ENCODE results near the gene AUTS2.

AUTS2 gene

DNA sequence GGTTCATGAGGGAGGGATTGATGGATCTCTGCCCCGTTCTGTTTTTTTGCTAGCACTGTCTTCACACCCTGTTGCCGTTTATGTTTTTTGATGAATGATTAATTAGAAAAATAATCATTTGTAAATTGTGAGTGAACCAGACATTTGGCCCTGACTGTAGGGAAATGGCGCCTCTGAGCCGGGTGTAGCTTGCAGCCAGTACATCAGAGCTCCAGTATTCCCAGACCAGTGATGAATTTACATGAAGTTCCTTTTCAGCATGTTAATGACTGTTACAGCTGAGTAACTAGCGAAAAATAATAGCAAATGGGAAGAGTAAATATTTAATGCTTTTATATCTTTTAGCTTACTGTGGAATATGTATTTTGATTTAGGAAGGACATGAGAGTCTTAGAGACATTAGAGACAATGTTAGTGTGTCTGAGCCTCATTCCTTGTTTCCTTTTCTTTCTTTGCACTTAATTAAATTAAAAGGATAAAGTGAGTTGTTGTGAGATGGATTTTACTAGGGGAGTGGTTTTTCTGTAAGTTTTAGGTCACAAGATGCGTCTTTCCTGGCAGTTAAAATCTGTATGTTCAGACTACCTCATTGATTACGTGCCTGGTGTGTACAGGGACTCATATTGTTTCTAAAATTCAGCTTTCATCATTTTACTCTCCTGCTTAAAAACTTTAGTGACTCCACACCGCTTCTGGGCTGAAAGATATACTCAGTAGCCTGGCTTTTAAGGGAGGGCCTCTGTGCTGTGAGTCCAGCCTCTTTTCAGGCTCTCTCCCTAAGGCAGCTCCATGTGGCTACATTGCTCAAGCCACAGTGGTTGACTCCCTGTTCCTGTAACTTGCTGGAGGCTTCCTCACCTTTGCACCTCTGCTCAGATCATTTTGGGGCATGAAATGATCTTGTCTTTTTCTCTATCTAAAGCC is 86.4 kb downstream of the AUTS2 start:
- H3K27me3 ChIP-seq (ENCODE audit: insufficient read depth, low read depth, severe bottlenecking): no peaks in the 10 kb centered on the region
- no peak for DNase-seq
- no peak overlapping the region for H3K4me3 ChIP-seq (ENCODE audit: low read depth, low read length)
- TF ChIP-seq, protein P1, sequence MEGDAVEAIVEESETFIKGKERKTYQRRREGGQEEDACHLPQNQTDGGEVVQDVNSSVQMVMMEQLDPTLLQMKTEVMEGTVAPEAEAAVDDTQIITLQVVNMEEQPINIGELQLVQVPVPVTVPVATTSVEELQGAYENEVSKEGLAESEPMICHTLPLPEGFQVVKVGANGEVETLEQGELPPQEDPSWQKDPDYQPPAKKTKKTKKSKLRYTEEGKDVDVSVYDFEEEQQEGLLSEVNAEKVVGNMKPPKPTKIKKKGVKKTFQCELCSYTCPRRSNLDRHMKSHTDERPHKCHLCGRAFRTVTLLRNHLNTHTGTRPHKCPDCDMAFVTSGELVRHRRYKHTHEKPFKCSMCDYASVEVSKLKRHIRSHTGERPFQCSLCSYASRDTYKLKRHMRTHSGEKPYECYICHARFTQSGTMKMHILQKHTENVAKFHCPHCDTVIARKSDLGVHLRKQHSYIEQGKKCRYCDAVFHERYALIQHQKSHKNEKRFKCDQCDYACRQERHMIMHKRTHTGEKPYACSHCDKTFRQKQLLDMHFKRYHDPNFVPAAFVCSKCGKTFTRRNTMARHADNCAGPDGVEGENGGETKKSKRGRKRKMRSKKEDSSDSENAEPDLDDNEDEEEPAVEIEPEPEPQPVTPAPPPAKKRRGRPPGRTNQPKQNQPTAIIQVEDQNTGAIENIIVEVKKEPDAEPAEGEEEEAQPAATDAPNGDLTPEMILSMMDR (IDR thresholded peaks at IDR 0.05; ENCODE audit: low read depth, low read length): no peak
- no peak overlapping the region for H3K27ac ChIP-seq
- H3K9me3 ChIP-seq (ENCODE audit: severe bottlenecking): no peaks in the 10 kb centered on the region
- no peaks in the 10 kb centered on the region for H3K36me3 ChIP-seq

DNA sequence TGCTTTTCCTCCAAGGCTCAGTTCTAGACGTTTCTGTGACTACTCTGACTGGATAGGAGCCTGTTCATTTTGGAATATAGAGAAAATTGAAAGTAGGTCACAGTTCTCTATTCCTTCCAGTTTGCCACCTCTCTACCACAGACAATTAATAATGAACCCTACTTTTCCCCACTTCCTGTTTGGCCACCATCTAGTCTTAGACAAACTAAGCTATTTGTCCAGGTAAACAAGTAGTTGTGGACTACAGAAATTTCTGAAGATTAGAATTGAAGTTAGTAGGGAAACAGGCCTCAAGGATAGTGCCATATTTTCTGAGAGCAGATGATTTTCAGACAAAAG is 87.0 kb downstream of the AUTS2 start:
- no peak for DNase-seq
- Histone ChIP-seq H3K9me3 (ENCODE audit: severe bottlenecking) (no peaks in the 10 kb centered on the region), H3K4me3 (ENCODE audit: low read depth, low read length) (no peak overlapping the region), H3K36me3 (no peaks in the 10 kb centered on the region), H3K27me3 (ENCODE audit: insufficient read depth, low read depth, severe bottlenecking) (no peaks in the 10 kb centered on the region), H3K27ac (no peak overlapping the region)
- TF ChIP-seq, protein P1 (IDR thresholded peaks at IDR 0.05; ENCODE audit: low read depth, low read length): no peak

DNA sequence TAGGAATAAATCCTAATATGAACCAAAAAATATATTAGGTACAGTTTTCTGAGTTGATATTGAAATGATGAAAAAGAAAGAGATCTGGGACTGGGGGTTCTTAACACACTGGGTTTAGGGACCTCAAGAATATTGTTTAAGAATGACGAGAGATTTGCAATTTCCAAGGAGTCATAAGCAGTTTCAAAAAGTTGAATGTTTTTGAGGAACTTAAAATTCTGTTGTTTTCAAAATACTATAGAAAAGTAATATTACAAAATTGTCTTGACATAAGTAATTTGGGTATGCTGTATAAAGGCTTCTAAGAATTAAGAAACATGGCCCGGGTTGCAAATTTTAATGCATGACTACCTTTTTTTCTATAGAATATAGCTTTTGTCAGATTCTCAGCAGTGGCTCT is 88.1 kb downstream of the AUTS2 start:
- Histone ChIP-seq H3K27ac (no peak overlapping the region), H3K9me3 (ENCODE audit: severe bottlenecking) (no peaks in the 10 kb centered on the region)
- TF ChIP-seq, protein P1 (IDR thresholded peaks at IDR 0.05; ENCODE audit: low read depth, low read length): no peak

DNA sequence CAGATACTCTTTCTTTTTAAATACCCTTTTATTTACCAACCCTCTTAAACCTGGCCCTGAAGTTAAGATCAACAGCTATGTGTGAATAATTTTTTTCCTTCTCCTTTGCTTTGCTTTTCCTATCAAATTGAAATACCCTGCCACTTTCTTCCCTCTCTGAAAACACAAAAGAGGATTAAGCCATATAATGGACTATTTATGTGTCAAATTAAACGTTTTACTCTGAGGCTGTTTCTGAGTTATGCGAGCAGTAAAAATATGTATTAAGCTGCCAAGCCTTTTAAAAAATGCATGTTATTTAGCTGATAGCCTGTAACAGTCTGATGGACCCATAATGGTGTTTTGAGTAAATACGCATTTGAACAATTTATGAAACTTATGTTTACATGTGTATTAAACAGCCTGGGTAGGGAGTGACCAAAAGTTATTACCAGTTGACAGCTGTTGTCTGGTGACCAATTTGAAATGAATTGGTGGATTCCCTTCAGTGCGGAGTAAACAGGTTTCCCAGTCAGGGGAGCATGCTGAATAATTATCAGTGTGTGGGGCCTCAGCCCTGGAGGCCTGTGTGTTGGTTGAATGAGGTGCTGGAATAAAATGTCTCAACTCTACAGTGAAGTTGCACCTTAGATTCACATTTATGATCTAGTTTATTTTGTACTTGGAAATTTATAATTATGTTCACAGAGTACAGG is 89.6 kb downstream of the AUTS2 start:
- no peak for DNase-seq
- TF ChIP-seq, protein P1 (IDR thresholded peaks at IDR 0.05; ENCODE audit: low read depth, low read length): no peak
- Histone ChIP-seq H3K4me3 (ENCODE audit: low read depth, low read length) (no peak overlapping the region), H3K9me3 (ENCODE audit: severe bottlenecking) (no peaks in the 10 kb centered on the region), H3K27ac (no peak overlapping the region), H3K27me3 (ENCODE audit: insufficient read depth, low read depth, severe bottlenecking) (no peaks in the 10 kb centered on the region), H3K36me3 (no peaks in the 10 kb centered on the region)

More for the DNA sequence above, 88.1 kb downstream of the AUTS2 start:
- no peak for DNase-seq
- no peaks in the 10 kb centered on the region for H3K27me3 ChIP-seq (ENCODE audit: insufficient read depth, low read depth, severe bottlenecking)
- H3K36me3 ChIP-seq: no peaks in the 10 kb centered on the region
- H3K4me3 ChIP-seq (ENCODE audit: low read depth, low read length): no peak overlapping the region

DNA sequence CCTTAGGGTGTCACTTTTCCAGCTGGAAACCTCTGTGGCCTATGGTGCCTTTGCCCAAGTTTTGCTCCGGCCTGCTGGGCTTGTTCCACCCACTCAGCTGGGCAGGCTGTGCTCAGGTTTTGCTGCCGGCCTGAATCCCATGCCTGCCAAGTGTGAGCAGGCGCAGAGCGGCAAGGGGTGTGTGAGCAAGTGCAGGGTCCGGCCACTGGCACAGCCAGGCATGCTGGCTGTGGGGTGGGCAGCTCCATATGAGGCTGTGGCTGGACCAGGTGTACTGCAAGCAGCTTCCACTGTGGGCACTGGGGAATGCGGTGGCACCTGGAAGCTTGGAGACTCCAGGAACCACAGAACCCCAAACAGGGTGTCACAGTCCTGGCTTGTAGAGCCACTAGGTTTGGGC is 92.1 kb downstream of the AUTS2 start:
- H3K36me3 ChIP-seq: no peaks in the 10 kb centered on the region
- no peak overlapping the region for H3K4me3 ChIP-seq (ENCODE audit: low read depth, low read length)
- DNase-seq: no peak
- no peaks in the 10 kb centered on the region for H3K9me3 ChIP-seq (ENCODE audit: severe bottlenecking)
- H3K27ac ChIP-seq: no peak overlapping the region
- TF ChIP-seq, protein P1 (IDR thresholded peaks at IDR 0.05; ENCODE audit: low read depth, low read length): no peak
- H3K27me3 ChIP-seq (ENCODE audit: insufficient read depth, low read depth, severe bottlenecking): no peaks in the 10 kb centered on the region
